DND-41 (cell line): ENCODE results near the gene TYRO3.

Source experiments
- EZH2 ChIP-seq: IDR thresholded peaks from 3 replicates; pipeline ENCODE4 v1.6.1; 2012; ENCODE audit warnings: borderline replicate concordance, low read depth, mild to moderate bottlenecking, moderate library complexity, low read length, inconsistent platforms; ENCODE audit not compliant: severe bottlenecking
- TF ChIP-seq, protein P1 (sequence below): IDR thresholded peaks from 2 replicates; pipeline ENCODE4 v1.5.1; 2012; ENCODE audit warnings: borderline replicate concordance, low read length, moderate library complexity, mild to moderate bottlenecking; ENCODE audit not compliant: poor library complexity, severe bottlenecking; ENCODE audit errors: extremely low read depth

DNA sequence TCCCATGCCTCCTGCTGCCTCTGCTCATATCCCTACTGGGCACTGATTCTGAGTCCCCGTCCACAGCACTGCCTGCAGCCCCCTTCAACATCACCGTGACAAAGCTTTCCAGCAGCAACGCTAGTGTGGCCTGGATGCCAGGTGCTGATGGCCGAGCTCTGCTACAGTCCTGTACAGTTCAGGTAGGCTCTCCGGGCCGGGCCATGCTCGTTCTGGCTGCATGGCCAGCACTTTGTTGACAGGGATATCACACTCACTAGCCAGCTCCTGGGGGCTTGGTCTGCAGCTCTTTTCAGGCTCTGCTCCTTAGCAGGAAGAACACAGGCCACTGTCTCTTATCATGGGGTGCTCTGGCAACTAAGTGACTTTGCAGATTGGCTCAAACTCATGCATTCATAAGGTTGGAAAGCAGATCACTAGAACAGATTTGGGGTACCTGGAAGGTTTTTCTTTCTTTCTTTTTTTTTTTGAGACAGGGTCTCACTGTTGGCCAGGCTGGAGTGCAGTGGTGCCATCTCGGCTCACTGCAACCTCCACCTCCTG lies 6.0 kb downstream of the TYRO3 start:
- TF ChIP-seq, protein P1, sequence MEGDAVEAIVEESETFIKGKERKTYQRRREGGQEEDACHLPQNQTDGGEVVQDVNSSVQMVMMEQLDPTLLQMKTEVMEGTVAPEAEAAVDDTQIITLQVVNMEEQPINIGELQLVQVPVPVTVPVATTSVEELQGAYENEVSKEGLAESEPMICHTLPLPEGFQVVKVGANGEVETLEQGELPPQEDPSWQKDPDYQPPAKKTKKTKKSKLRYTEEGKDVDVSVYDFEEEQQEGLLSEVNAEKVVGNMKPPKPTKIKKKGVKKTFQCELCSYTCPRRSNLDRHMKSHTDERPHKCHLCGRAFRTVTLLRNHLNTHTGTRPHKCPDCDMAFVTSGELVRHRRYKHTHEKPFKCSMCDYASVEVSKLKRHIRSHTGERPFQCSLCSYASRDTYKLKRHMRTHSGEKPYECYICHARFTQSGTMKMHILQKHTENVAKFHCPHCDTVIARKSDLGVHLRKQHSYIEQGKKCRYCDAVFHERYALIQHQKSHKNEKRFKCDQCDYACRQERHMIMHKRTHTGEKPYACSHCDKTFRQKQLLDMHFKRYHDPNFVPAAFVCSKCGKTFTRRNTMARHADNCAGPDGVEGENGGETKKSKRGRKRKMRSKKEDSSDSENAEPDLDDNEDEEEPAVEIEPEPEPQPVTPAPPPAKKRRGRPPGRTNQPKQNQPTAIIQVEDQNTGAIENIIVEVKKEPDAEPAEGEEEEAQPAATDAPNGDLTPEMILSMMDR: no peak
- TF ChIP-seq EZH2: no peak
